NCI-H748 (cell line): ENCODE data around the gene LAMC2.
"Not testable (repeated sequence)": the region's sequence is repeated elsewhere in the genome, so short reads cannot be mapped to it uniquely, and the experiment has no call there.

Experiments
- DNase-seq: peaks from one replicate; lab custom pipeline; 2025; ENCODE audit not compliant: unreplicated experiment; lab: John Stamatoyannopoulos, UW

LAMC2 gene

GRCh38 chr1:183185941-183186490, at the start of gene LAMC2:
TSS of gene LAMC2 (plus strand) at chr1:183186264. CDS start at chr1:183186353, 89 bp downstream.
- DNase-seq: peak; percentile 78

DNA sequence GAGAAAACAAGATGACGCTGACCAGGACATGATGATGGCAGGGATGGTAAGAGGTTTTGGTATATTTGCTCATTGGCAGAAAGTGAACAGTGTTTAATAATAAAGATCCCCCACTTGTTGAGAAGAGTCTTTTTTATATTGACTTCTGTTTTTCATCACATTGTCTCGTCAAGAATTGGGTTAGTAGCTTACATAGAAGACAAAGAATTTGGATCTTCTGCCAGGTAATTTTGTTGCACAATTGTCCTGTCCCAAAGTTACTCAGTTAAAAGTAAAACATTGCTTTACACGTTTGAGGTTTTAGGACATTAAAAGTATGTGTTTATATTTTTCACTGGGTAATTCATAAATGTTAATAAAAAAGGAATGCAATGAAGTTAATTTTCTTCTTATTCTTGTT, 48.3 kb upstream of the LAMC2 start:
- DNase-seq: no peak

DNA sequence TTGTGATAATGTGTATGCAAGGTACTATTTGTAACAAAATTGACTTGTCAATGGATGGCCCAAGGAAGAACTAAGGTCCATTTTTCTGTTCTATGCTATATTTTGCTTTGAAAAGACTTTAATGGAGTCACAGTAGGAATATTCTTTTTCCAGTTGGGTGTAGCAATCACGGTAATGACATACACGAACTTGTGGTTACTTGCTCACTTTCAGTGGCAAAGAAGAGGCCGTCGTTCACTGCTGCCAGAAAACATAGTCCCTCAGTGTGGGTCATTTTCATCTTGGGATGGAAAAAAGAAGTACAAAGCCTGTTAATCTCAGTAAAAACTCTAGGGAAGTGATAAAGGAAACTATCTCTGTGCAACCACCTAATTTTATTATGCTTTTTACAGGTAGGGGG, 47.8 kb upstream of the LAMC2 start:
- DNase-seq: no peak

DNA sequence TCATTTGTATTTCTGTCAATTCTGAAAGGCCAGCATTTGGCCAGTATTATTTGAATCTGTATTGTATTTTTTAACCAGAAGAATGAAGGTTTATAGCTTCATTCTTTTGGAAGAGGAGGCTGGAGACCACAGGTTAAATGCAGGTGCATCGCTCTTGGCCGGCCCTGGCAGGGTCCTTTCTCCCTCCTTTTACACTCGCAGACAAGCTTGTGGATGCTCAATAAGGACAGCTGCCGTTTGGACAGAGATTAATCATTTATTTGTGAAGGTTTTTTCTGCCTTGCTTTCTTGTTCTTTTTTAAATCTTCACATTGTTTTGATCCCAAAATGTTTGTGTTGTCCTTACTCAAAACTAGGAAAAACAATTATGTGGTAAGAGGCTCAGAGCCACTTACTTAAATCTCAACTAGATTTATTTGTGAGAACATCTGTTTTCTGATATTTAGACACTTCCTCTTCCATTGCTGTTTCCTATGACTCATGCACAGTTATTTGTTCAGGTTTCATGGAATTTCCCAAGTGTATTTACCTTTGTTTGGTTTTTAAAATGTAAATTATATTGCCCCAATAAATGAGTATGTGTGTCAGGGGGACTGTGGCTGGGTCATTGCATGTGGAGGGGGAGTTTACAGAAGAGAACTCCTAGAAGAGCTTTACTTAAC, 46.7 kb upstream of the LAMC2 start:
- DNase-seq: no peak

DNA sequence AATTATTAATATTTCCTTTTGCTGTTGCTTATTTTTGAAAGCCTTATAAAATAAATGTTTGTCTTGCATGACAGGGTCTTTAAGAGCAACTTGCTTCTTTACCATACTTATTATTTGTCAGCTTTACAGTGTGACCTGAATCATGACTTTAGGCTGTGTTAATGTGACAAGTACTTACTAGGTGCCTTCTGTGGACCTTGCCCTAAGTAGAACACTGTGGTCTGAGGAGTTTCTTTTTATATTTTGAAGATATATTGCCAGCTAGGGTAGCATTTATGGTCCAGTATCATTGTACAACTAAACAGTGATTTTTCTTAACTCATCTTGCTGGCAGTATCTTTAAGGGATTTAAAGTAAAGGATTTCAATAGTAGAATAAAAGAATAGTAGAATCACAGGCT, 45.4 kb upstream of the LAMC2 start:
- no peak for DNase-seq

DNA sequence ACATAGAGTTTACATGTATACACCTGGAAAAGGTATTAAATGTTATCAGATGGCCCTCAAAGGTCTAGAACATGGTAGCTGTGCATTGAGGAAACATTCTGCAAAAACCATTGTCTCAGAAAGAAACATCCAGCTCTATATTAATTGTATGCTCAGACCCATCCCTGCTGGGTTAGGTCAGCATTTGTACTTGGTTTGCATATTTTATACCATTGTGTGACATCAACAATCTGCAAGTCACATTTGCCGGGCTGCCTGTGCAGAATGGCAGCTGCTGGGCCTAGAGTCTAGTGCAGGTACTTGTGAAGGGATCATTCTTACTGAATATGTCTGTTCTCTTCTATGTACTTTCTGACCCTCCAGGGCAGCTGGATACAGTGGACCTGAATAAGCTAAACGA, 43.9 kb upstream of the LAMC2 start:
- no peak for DNase-seq

DNA sequence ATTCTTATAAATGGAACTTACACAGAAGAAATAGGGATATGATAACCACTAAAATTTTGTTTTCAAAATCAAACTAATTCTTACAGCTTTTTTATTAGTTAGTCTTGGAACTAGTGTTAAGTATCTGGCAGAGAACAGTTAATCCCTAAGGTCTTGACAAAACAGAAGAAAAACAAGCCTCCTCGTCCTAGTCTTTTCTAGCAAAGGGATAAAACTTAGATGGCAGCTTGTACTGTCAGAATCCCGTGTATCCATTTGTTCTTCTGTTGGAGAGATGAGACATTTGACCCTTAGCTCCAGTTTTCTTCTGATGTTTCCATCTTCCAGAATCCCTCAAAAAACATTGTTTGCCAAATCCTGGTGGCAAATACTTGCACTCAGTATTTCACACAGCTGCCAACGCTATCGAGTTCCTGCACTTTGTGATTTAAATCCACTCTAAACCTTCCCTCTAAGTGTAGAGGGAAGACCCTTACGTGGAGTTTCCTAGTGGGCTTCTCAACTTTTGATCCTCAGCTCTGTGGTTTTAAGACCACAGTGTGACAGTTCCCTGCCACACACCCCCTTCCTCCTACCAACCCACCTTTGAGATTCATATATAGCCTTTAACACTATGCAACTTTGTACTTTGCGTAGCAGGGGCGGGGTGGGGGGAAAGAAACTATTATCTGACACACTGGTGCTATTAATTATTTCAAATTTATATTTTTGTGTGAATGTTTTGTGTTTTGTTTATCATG, 42.3 kb upstream of the LAMC2 start:
- no peak for DNase-seq

- DNase-seq: no peak
Measured at GRCh38 chr1:183144752-183145151, 41.3 kb upstream of the LAMC2 start.

DNA sequence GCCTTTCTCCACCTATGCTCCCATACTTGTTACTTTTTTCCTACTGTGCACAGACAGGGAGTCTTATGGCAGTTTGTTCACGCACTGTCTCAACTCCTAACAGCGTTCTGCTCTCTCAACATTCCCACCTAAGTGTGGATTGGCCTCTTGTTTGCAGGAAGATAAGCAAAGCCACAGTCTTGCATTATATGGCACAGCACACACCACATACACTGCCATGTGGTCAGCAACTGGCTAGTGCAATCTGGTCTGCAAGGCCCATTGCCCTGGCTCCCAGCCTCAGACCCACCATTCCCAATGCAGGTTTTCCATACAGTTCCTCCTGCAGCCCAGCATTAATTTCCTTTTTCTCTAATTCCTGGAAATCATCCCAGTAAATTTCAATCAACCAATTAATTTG, 38.3 kb upstream of the LAMC2 start:
- no peak for DNase-seq

GRCh38 chr1:183148599-183148998, 37.5 kb upstream of the LAMC2 start:
- peak; percentile 3 for DNase-seq

- DNase-seq: no peak
Measured at GRCh38 chr1:183149273-183149672, 36.8 kb upstream of the LAMC2 start.

GRCh38 chr1:183150032-183150431, 36.0 kb upstream of the LAMC2 start:
- DNase-seq: not testable (repeated sequence)

- no peak for DNase-seq
Measured at GRCh38 chr1:183150445-183150844, 35.6 kb upstream of the LAMC2 start.

DNA sequence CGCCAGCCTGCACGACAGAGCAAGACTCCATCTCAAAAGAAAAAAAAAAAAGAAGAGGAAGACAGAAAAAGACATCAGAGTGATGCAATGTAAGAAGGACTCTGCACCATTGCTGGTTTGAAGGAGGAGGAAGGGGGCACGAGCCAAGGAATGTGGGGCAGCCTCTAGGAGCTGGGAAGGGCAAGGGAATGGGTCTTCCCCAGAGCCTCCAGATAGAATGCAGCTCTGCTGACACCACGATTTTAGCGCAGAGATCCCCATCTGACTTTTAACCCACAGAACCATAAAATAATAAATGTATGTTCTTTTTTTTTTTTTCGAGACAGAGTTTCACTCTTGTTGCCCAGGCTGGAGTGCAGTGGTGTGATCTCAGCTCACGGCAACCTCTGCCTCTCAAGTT, 33.9 kb upstream of the LAMC2 start:
- DNase-seq: no peak

DNA sequence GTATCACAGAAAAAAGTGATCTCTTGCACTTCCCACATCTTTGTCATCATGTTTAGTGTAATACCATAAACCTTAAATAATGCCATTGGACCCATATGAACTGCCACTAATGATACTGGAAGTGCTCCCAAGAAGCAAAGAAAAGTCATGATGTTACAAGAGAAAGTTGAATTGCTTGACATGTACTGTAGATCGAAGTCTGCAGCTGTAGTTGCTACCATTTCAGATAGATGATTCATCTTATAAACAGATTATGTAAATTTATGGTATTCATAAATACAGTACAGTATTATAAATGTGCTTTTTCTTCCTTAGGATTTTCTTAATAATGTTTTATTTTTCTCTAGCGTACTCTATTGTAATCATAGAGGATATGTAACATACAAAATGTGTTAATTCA, 30.1 kb upstream of the LAMC2 start:
- no peak for DNase-seq

GRCh38 chr1:183159960-183160359, 26.1 kb upstream of the LAMC2 start:
- peak; percentile 87 for DNase-seq

DNA sequence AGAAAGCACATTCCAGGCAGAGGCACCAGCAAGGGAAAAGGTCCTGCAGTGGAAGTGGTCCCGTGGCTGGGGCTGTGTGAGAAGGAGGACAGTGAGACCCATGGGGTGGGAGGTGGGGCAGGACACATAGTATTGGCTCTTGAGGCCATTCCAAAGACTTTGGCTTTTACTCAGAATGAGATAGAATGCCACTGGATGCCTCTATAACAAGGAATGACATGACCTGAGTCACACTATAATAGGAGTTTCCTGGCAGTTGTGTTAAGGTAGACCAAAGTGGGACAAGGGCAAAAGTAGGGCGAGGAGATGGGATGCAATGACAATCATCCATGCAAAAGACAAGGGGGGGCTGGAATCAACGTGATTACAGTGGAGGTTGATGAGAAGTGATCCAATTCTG, 24.7 kb upstream of the LAMC2 start:
- DNase-seq: no peak

DNA sequence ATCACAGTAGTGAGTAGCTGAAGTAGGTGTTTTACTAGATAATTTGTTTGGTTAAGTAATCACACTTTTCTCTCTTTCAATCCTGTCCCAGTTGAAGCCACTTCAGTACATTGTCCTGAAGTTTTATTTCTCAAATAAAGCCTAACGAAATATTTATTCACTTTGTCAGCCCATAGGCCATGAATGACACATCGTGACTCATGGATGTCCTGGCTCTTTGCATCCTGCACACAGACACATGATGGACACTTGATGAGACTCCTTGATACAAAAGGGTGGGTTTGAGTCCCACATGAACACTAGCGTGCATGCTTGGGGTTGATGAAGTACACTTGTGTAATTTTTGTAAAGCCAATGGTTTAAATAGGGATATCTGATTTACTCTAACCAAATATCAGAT, 22.7 kb upstream of the LAMC2 start:
- peak; percentile 58 for DNase-seq

GRCh38 chr1:183164340-183164739, 21.7 kb upstream of the LAMC2 start:
- DNase-seq: no peak

DNA sequence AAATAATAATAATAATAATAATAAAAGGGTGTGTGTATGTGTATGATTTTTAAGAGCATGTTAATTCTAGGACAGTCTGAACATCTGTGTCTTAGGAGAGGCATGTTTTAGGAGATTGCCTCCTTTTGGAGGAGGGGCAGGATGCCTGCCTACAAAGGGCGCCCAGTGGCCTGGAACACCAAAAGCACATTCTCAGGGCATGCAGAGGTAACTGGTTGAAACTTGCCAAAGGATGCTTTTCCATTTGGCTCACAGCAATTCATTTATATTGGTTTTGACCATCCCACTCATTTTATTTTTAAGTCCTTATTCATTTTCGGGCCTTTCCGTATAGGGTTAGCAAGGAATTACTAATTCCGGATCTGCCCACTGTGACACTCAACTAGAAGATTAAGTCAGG, 21.1 kb upstream of the LAMC2 start:
- DNase-seq: no peak

DNA sequence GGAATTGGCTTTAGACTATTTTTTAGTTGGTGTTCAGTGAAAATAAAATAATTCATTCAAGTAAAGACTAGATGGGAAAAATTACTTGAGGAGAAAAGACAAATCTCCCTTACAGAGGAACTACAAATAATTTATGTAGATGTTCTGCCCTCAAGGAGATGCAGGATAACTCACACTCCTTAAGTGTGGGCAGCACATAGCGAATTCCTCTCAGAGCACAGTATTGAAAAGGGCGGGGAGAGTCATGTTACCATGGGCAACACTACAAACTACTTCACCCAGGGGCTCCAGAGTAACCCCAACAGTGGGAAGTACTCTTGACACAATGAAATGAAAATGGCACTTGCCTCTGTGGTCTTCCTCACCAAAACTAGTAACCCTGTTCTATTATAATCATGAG, 20.6 kb upstream of the LAMC2 start:
- DNase-seq: no peak

GRCh38 chr1:183166454-183166853, 19.6 kb upstream of the LAMC2 start:
- no peak for DNase-seq

DNA sequence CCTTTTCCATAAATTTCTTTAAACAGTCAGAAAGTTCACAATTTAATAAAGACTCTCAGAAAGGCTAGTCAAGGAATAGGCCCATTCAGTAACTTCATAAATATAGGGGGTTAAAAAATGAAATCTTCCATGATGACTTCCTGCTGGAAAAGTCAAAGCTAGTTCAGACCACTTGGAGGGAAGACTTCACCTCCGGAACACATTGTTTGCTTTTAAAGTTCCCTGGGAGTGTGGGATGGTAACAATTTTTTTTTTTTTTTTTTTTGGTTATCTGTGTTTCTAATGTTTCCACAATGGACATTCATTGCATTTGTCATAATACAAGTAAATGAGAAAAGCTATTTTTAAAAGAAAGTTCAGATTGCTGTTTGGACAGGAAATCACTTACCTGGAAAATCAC, 18.4 kb upstream of the LAMC2 start:
- no peak for DNase-seq
